GM19397 (cell line): ENCODE measurements around the gene SPRED1.
"Not testable (repeated sequence)": the region's sequence is repeated elsewhere in the genome, so short reads cannot be mapped to it uniquely, and the experiment has no call there.

ENCODE experiments used
- ATAC-seq: cut with Tn5 transposase; IDR thresholded peaks from one replicate; pipeline ENCODE4 v1.9.1; 2021; ENCODE audit warnings: mild to moderate bottlenecking, moderate library complexity; ENCODE audit not compliant: unreplicated experiment

The SPRED1 gene

DNA sequence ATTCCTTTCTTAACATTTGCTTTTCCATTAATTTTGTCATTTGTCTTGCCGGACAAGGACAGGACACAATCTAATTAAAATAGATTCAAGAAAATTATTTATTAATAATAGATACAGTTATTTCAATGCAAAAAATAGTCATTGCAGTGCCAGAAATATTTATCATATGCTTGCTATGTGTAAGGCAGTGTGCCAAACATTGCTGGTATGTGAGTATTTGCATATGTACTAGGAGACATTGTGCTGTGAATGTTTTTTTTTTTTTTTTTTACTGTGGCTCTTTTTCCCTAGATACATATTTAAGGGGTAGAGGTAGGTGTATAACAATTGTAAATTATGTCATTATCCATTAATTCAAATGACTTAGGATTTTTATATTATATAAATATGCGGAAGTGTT lies 23.3 kb downstream of the SPRED1 start:
- no peak for ATAC-seq

DNA sequence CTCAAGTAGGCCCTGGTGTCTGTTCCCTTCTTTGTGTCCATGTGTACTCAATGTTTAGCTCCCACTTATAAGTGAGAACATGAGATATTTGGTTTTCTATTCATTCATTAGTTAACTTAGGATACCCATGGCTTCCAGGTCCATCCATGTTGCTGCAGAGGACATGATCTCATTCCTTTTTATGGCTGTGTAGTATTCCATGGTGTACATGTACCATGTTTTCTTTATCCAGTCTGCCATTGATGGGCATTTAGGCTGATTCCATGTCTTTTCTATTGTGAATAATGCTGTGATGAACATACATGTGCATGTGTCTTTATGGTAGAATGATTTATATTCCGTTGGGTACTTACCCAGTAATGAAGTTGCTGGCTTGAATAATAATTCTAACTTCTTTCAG lies 24.6 kb downstream of the SPRED1 start:
- not testable (repeated sequence) for ATAC-seq

DNA sequence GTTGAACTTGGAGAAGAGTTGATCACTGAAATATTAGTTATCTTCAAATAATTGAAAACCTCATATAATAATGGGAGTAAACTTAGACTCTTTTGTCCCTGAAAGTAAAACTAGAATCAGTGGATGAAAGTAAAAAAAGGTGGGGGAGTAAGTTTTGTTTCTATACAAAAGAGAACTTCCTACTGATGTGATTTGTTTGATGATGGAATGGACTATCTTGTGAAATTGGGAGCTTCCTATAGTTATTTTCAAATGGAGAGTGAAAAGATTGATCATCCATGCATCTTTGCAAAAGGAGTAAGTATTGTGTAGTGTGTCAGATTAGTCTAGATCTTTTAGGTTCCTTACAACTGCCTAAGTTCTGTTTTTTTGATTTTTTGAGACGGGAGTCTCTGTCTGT lies 28.4 kb downstream of the SPRED1 start:
- ATAC-seq = no peak

DNA sequence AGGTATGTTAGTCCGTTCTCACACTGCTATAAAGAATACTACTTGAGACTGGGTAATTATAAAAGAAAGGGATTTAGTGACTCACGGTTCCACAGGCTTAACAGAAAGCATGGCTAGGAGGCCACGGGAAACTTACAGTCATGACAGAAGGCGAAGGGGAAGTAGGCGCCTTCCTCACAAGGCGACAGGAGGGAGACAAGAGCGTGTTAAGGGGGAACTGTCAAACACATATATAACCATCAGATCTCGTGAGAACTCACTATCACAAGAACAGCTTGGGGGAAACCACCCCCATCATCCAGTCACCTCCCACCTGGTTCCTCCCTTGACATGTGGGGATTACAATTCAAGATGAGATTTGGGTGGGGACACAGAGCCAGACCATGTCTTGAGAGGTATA lies 30.4 kb downstream of the SPRED1 start:
- ATAC-seq = no peak

DNA sequence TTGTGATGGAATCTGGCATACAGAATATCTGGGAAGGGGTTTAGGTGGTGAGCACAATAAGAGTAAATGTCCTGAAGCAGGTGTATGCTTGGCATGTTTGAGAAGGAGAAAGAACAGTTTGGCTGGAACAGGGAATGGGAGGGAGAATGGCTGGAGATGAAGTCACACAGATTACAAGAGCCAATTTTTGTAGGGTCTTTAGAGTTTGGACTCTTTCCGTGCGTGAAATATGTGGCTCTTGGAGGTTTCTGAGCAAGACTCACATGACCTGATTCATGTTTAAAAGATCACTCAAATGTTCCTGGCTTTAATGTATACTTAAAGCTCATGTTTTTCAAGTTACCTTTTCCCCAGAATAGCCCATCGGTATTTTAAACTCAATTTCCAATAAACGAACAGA lies 32.8 kb downstream of the SPRED1 start:
- no peak for ATAC-seq

DNA sequence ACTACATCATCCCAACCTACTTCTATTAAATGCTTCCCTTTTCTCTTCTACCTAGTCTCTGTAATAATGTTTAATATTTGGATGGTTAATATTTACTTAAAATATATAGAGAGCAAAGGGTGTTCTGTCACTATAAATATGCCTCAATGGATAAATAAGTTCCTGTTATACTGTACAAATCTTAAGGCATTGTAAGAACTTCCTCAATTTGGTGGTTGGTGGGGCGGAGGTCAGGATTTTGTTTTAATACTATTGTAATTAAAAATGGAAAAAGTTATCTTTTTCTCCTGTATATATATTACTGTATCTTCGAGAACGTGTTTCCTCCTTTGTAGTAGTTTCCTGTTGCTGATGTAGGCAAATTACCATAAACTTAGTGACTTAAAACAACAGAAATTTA lies 41.5 kb downstream of the SPRED1 start:
- no peak for ATAC-seq

DNA sequence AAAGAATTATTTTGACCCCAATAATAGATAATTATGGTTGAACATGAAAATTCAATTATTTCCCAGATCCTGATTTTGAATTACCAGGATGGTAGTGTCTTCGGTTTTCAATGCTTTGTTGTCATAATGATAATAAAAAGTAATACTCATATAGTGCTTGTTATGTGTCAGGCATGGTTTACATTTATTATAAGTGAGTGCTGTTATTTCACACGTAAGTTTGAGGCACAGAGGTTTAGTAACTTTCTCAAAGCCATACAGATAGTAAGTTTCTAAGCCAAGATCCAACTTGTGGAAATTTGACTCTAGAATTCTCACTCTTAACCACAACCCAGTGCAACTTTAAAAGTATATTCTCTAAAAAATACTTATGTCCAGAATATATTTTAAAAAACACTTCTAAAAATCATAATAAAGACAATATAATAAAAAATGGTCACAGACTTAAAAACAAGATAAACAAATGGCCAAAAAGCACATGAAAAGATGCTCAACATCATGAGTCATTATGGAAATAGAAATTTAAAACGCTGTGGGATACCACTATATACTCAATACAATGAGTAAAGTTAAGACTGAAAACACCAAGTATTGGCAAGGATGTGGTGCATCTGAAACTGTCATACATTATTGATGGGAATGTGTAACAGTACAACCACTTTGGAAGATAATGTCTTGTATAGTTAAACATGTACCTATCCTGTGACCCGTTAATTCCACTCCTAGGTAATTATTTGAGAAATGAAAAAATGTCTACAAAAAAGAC lies 45.2 kb downstream of the SPRED1 start:
- ATAC-seq = no peak

DNA sequence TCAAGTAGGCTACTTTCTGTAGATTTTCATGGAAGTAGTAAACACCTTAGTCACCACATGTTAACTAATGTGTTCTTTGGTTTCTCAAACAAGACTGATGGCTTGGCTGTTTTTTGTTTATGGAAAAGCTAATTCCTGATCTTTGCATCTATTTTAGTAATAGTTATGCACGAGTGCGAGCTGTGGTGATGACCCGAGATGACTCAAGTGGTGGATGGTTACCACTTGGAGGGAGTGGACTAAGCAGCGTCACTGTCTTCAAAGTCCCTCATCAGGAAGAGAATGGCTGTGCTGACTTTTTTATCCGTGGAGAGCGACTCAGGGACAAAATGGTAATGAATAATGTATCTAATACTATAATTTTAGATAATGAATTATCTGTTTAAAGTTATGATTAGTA lies 46.6 kb downstream of the SPRED1 start:
- ATAC-seq = no peak

DNA sequence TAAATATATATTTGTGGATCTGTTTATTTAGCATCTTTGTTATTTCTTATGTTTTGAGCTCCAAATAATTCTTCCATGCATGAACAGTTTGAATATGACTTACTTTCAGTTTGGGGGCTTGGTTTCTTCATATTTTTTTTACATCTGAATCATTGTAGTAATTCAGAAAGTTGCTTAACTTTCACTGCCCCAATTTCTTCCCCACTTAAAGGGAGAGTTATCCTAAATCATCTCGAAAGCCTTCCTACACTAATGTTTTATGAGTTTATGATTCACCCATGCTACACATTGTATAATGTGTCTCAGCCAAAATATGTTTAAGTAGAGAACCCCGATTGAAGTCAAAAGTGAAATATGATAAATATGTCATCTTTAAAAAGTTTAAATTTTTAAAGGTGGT lies 47.8 kb downstream of the SPRED1 start:
- ATAC-seq = no peak

DNA sequence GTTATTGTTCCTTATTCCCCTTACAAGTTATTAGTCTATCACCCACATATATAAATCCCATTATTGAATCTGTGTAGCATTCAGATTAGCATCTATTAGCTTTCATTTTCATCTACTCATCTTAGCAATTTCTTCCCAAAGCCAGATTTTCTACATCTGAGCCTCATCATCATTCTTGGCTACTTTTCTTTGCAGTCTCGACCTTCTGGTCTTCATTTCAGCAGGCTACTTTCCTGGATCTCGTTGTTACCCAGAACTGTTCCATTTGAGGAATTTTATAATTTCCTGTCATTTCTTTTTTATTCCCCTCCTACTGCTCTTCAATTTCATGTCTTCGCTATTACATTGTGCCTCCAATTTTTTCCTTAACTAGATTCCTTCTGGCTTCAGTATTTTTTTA lies 51.8 kb downstream of the SPRED1 start:
- ATAC-seq = no peak

DNA sequence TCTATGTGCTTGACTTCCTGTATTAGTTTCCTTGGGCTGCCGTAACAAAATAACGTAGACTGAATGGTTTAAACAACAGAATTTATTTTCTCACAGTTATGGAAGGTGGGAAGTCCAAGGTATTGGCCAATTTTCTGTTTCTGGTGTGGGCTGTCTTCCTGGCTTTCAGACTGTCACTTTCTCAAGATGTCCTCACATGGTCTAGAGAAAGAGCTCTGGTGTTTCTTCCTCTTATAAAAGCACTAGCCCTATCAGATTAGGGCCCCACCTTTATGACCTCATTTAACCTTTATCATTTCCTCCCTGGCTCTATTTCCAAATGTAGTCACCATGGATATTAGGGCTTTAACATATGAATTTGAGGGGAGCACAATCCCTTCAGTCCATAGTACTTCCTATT lies 54.6 kb downstream of the SPRED1 start:
- no peak for ATAC-seq

DNA sequence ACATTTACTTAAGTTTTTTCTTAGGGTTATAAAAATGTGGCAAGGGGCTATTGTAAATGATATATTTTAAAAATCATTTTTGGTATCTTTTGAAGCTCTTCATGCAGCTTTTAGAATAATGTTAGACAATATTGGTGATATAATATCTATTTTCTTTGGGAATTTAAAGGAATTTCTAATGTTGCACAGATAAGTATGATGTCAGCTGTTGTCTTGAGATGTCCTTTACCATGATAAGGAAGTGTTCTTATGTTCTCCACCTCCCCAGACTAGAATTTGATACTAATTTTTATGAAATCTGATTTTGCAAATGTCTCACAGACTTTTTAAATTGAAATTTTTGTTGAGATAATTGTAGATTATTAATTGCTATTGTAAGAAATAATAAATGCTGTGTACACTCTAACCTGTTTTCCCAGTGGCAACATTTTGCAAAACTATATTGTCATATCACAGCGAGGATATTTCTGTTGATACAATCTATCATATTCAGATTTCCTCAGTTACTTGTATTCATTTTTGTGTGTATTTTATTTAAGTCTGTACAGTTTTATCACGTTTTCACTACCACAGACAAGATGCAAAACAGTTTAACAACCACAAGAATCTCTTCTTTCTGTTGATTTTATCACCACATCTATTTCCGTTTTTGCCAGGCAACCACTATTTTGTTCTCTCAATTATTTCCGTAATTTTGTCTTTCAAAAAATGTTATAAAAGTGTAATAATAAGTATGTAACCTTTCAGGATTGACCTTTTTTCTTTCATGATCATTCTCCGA lies 55.4 kb downstream of the SPRED1 start:
- ATAC-seq = no peak

DNA sequence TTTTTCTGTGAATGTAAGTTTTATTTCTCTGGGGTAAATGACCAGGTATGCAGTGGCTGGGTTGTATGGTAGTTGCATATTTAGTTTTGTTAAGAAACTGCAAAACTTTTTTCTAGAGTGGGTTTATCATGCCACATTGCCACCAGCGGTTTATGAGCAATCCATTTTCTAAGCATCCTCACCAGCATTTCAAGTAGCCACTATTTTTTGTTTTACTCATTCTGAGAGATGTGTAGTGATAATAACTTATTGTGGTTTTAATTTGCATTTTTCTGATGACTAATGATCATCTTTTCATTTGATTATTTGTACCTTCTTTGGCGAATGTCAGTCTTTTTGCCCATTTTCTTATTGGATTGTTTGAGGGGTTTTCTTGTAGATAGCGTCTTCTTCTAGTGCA lies 56.2 kb downstream of the SPRED1 start:
- ATAC-seq = no peak

DNA sequence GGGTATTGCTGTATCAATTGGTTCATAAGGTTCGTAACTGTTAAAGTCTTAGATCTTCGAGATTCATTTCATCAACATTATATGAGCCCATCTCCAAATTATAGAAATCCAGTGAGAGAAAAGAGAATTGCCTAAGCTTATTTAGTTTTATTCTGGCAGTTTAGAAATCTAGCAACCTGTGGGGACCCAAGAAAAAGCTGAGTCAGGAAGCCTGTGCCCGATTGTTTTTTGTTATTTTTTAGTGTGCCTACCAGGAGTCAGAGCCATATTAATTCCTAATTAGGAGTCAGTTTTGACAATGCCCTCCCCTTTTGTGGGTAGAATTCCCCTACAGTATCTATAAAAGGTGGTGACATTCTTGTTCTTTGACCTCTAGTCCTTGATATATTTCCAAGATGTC lies 59.6 kb downstream of the SPRED1 start:
- no peak for ATAC-seq

DNA sequence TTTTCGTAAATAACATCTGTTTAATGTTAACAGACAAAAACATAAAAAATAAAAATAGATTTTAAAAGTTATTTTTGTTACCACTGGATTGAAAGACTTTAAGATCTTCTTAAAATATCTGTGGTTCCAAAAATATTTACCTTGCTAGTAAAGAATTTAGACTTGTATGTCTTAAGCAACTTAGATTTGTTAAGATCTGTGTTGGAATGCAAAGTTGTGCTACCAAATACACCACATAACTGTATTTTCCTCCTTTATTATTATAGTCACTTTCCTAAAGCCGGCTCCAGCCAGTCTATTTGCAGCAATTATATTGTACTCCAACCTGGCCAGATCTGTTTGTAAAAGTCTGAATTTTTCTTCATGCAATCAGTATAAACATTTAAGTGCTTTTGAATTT lies 63.7 kb downstream of the SPRED1 start:
- ATAC-seq = no peak

DNA sequence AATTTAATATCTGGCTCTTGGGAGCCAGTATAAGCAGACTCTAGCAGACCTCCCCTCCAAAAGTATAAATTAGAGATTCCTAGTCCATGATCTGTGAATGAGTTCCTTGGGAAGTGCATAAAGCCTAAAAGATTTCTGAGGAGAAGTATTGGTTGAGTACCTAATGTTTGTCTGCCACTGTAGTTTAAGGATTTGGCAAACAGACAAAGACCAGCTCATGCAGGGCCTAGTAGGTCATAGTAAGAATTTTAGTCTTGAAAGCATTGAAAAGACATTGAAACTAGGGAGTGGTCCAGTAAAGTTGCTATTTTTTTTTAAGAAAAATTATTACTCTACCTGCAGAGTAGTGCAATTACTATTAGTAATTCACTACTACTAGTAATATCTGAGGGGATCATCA lies 67.5 kb downstream of the SPRED1 start:
- no peak for ATAC-seq

DNA sequence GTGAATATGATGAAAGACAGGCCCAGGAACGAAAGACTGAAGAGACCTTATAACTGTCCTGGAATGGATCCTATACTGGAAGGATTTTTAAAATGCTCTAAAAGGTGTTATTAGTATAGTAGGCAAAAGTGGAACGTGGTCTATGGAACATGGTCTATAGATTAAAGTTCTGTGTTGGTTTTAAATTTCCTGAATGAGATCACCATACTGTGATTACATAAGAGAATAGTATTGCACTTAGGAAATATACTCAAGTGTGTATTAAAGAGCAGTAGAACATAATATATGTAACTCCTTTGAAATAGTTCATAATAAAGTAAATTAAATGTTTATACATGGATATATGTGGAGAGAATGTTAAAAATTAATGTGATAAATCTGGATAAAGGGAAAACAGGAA lies 68.2 kb downstream of the SPRED1 start:
- no peak for ATAC-seq

DNA sequence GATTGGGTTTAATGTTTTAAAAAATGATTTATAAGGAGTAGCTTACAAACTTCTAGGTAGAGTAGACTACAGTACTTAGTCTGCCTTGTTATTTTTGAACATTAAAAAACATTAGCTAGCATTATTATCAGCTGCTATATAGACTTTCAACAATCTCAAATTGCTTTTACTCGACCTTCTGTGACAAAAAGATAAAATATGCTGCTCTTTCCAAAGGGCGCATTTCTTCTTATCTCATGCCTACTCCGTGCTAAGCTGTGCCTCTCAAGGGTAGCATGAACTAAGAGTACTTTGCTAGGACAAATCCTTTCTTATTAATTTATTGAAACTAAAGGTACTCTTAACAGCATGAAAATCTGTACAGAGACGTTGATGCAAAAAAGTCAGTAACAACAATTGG lies 71.3 kb downstream of the SPRED1 start:
- ATAC-seq = no peak

DNA sequence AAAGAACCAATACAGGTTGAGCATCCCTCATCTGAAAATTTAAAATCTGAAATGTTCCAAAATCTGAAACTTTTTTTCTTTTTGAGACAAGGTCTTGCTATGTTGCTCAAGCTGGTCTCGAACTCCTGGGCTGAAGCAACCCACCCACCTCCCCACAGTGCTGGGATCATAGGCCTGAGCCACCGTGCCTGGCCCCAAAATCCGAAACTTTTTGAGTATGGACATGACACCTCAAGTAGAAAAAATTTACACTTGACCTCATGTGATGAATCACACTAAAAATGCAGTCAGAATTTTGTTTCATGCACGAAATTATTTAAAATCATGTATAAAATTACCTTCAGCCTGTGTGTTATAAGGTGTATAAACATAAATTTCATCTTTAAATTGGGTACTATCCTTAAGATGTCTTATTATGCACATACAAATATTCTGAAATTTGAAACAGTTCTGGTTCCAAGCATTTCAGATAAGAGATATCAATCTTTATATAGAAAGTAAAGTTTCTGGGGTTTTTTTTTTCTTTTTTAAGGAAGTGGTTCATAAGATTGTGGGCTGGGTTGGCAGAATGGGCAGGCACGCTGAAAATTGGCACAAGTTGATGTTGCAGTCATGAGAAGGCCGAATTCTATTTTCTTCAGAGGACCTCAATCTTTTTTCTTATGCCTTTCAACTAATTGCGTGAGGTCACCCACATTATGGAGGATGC lies 72.5 kb downstream of the SPRED1 start:
- no peak for ATAC-seq

DNA sequence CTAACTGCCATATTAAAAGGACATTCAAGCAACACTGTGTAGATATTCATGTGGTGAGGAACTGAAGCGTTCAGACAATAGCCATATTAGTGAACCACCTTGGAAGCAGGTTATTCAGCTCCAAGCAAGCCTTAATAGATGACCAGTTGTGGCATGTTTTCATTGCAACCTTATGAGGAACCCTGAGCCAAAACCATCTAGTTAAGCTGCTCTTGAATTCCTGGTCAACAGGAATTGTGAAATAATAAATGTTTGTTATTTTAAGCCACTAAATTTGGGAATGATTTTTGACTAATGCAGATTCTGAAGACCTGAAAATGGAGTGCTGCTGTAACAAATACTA lies 73.0 kb downstream of the SPRED1 start:
- no peak for ATAC-seq

DNA sequence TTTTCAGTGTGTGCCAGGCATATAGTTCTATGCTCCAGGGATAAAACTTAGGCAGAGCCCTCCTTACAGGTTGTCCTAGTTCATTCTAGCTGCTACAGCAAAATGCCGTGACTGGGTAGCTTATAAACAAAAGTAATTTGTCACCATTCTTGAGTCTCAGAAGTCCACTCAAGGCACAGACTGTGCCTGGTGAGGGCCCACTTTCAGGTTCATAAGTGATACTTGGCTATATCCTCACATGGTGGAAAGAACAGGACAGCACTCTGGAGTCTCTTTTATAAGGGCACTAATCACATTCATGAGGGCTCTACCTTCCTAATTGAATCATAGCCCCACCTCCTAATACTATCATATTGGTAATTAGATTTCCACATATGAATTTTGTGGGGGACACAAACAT lies 80.1 kb downstream of the SPRED1 start:
- no peak for ATAC-seq

DNA sequence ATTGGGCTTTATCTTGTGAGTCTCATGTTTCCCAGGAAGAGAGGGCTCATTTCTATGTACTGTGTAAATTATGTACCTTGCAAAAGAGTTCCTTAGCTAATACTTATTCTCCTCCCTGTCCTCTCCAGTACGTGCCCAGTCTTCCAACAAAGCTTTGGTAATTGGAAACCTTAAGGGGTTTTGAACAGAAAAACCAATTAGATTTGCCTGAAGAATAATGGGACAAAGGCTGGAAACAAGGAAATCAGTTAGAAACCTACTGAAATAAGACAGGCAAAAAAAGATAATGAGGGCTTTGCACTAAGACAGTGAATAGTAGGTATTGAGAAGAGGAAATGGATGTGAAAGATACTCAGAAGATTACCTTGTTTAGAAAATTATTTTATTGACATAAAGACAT lies 82.5 kb downstream of the SPRED1 start:
- no peak for ATAC-seq
